Thyroid gland (tissue), 4 donors: ENCODE data around the gene PKIB.

Source experiments
- CTCF ChIP-seq, 6 experiments: fragments of 200-600 bp in 3 of 6; fragments of 450-650 bp in 3 of 6; sonication (generic) in 3 of 6; IDR thresholded peaks; one replicate each; pipeline ENCODE4 v1.5.1; 2016 to 2019; ENCODE audit warnings: antibody characterized with exemption in 6 of 6, mild to moderate bottlenecking in 2 of 6, inconsistent platforms in 1 of 6, moderate library complexity in 1 of 6
- POLR2A ChIP-seq, 2 donors: fragments of 450-650 bp; IDR thresholded peaks; one replicate each; pipeline ENCODE4 v1.6.1; 2017; ENCODE audit warnings: antibody characterized with exemption in 2 of 2, mild to moderate bottlenecking in 2 of 2, moderate library complexity in 1 of 2

DNA sequence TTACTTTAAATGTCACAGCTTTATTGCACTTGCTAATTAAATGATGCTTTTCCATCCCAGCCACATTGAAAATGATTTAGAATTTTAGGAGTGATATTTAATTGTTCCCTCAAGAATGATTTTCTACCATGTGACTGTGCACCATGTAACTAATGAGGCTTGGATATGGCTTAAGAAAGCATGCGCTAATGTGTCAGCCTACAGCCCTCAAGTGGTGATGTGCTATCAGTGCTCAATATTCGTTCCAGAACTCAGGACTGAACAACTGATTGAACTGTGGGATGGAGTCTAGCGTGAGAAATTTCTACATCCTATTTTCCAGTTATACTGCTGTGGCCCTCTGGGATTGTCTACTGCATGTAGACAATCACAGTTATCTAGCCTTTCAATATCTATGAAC is 71.5 kb downstream of the PKIB start:
- TF ChIP-seq CTCF (IDR thresholded peaks at IDR 0.05) (no peak), POLR2A (IDR thresholded peaks at IDR 0.05) (no peak)
